Measurements from ENCODE around the gene RAET1G.

DNA sequence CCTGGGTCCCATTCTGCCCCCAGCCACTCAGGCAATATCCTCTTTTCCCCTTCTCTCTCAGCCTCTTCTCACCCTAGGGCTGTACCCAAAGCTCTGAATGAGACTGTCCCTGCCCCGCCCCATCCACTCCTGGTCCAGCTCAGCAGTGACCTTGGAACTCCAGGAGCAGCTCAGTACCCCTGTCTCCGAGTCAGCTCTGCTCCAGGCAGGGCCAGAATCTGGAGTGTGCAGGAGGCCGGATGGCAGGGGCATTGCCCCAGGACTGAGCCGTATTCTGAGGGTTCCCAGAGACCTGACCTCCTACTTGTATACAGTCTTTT lies 2.0 kb upstream of the RAET1G start:
- TF ChIP-seq EZH2 (IDR thresholded peaks at IDR 0.05; ENCODE audit: insufficient read depth, poor library complexity, severe bottlenecking) (no peak), EZH2phosphoT487 (IDR thresholded peaks at IDR 0.05; ENCODE audit: insufficient read depth, low read depth) (no peak)
